Activated naive CD4-positive, alpha-beta T cell treated with anti-CD3 and anti-CD28 coated beads, Interleukin-2, amount 50 U/mL, for 16 hours (primary cell): ENCODE results near the gene ZC3H12A.
A peak's percentile ranks its signal among the peaks of the same experiment; 100 is the strongest.
"Not testable (repeated sequence)": the region's sequence is repeated elsewhere in the genome, so short reads cannot be mapped to it uniquely, and the experiment has no call there.

ENCODE experiments used
- DNase-seq: peaks from one replicate; pipeline ENCODE4 v3.0.0-alpha.2; 2020

Gene ZC3H12A

DNA sequence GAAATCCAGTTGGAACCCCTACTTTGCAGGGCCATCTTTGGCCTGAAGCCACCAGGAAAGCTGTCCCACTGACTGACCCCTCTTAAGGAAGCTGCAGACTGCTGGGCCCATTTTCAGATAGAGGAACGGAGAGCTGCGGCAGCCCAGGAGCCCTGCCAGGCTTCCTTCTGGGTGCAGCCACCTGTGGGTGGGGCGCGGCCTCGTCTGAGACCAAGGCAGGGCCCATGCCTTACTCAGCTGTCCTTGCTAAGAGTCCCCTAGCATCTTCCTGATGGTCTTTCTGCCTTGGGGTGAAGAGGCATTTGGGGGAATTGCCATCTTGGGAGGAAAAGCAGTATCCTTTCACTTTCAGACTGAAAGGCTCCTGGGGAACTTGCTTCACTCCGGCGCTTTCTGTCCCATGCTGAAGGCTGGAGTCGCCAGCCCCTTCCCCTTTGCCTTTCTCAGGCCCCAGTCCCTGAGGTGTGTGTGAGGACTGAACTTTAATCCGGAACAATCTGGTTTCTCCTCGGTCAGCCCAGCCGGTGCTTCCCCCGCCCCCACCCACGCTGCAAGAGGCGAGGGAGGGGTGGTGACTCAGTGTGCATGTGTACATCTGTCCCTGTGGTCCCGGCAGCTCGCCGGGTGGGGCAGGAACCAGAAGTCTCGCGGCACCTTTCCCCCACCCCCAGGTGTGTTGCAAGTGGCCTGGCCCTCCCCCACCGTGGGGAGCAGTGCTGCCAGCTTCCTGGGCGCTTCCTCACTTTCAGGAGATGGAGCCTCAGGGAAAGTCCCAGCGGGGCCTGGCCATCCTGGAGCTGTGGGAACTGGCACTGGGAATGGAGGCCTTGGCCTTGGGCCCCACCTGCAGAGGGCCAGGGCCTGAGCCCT lies 5.1 kb downstream of the ZC3H12A start:
- DNase-seq, result peak; percentile 93

DNA sequence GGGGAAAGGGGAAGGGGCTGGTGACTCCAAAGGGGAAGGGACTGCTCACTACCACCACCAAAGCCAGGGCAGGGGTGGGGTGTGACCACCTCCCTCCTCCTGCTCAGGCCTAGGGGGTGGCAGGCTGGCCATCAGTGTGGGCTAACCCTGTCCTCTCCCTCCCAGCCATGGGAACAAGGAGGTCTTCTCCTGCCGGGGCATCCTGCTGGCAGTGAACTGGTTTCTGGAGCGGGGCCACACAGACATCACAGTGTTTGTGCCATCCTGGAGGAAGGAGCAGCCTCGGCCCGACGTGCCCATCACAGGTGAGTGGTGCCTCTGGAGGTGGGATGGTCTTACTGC lies 5.7 kb downstream of the ZC3H12A start:
- DNase-seq, result no peak

DNA sequence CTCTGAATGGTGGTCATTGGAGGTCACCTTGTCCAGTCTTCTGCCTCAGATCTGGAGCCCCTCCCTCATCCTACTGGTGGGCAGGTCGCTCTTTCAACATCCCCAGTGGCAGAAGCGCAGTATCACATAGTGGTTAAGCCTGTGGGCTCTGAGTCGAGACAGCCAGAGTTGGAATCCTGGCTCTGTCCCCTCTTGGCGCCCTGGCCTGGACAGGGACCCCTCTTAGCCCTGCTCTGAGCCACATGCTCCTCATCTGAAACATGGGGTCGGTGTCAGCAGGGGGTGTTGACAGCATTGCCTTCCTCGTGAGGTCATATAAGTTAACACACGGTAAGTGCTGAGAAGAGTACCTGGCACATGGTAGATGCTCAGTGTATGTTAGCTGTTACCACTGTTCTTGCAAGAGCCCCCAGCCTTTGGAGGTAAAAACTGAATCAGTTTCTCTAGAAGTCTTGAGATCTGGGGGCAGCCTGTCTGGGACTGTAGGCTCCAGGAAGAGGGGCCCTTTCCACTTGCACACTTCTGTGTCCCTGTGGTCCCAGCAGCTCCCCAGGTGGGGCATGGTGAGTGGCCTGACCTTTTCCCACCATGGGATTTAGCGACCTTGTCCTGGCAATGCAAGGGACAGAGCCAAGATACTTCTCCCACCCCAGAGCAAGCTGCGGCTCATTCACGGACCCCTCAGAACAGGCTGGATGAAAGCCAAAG lies 6.4 kb downstream of the ZC3H12A start:
- no peak for DNase-seq

DNA sequence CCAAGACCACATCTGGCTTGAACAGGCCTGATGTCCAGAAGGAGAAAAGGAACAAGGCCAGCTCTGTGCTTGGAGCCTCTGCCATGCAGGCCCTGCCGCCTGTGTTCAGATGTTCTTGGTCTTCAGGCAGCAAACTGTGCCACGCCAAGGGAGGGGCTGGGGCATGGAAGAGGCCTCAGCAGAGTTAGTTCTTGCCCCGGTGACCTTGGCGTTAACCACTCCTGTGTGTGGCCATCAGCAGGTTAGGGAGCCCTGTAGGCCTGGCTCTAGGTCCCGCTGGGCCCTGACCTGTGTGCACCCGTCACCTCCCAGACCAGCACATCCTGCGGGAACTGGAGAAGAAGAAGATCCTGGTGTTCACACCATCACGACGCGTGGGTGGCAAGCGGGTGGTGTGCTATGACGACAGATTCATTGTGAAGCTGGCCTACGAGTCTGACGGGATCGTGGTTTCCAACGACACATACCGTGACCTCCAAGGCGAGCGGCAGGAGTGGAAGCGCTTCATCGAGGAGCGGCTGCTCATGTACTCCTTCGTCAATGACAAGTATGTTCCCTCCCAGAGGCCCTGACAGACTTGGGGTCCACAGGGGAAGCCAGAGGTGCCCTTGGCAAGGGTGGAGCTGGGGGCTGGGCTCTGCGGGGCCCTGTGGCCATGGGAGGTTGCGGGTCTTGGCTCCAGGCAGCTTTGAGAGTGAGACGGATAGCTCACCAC lies 7.1 kb downstream of the ZC3H12A start:
- no peak for DNase-seq

DNA sequence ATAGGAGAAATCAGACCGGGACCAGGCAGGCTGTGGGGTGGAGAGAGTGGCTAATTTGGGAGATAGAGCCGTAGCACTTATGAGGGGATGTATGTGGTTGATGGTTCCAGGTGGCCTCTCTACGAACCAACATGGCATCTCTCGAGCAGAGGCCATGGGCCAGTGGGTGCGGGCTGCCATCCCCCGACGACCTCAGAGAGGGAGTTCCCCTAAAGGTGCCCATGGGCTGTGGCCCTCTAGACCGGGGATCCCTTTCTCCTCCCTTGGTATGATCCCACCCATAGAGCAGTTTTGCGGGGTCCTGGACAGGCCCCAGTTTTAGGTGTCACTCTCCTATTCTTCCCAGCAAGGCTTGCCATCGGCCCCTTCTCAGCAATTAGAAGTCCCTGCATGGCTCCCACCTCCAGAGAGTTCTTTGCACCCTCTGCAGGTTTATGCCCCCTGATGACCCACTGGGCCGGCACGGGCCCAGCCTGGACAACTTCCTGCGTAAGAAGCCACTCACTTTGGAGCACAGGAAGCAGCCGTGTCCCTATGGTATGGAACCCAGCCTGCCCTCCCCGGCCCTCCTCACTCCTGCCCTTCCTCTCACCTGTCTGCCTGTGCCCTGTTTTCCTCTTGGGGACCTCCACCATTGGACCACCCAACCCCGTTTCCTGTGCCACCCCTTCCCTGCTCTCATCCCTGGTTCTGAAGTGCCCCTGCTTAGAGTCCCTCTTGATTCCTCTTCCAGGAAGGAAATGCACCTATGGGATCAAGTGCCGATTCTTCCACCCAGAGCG lies 7.8 kb downstream of the ZC3H12A start:
- DNase-seq, result no peak

DNA sequence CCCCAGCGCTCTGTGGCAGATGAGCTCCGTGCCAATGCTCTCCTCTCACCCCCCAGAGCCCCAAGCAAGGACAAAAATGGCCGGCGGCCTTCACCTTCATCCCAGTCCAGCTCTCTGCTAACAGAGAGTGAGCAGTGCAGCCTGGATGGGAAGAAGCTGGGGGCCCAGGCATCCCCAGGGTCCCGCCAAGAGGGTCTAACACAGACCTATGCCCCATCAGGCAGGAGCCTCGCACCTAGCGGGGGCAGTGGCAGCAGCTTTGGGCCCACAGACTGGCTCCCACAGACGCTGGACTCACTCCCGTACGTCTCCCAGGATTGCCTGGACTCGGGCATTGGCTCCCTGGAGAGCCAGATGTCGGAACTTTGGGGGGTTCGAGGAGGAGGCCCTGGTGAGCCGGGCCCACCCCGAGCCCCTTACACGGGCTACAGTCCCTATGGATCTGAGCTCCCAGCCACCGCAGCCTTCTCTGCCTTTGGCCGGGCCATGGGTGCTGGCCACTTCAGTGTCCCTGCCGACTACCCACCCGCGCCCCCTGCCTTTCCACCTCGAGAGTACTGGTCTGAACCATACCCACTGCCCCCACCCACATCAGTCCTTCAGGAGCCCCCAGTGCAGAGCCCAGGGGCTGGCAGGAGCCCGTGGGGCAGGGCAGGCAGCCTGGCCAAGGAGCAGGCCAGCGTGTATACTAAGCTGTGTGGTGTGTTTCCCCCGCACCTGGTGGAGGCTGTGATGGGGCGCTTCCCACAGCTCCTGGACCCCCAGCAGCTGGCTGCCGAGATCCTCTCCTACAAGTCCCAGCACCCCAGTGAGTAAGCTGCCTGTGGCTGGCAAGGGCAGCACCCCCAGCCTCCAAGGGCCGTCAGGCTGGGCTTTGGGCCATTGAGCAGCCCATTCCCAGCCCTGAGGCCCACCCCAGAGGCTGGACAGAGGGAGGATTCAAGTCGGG lies 8.7 kb downstream of the ZC3H12A start:
- no peak for DNase-seq

DNA sequence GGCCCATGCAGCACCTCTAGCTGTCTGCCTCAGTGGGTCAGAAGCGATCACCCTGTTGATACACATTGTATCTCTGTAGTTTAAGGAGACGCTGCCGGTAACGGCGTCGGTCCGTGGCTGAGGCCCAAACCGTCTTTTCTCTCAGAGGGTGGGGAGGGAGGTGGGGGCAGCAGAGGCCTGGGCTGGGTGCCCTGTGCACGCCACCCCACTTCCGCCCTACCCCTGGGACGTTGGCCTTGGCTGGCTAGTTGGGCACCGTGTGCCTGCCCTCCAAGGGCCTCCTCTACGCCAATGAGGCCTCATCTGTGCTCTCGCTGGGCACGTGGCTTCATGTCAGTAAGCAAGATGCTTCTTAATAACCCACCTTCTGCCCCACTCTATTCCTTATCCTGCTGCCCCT lies 9.4 kb downstream of the ZC3H12A start:
- DNase-seq, result no peak

DNA sequence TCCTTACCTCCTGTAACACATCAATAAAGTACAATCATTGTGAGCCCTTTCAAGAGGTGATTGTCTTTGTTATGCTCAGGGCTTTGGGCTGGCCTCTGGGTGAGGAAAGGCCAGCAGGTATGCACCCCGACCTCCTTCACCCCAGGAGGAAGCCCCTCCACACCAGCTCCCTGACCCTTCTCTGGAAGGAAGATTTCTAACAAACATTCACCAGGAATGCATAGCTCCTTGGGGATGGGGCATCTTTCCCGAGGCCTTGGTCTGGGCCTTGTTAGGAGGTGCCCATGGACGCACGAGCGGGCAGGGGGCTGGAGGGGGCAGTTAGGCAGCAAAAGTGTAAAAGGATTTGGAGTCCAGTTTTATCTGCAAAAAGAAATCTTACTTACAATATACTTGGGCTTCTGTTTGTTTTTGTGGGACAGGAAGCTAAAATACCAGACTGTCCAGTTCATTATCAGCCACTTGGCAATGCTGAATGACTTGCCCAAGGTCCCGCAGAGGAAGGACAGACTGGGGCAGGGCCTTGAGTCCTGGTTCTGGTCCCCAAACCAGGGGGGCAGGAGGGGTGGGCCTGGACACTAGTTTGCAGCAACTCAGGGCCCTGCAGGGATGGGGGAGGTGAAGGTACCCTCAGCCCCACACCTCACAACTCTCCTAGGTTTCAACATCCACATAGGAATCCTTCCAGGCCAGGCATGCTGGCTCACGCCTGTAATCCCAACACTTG lies 10.1 kb downstream of the ZC3H12A start:
- no peak for DNase-seq

DNA sequence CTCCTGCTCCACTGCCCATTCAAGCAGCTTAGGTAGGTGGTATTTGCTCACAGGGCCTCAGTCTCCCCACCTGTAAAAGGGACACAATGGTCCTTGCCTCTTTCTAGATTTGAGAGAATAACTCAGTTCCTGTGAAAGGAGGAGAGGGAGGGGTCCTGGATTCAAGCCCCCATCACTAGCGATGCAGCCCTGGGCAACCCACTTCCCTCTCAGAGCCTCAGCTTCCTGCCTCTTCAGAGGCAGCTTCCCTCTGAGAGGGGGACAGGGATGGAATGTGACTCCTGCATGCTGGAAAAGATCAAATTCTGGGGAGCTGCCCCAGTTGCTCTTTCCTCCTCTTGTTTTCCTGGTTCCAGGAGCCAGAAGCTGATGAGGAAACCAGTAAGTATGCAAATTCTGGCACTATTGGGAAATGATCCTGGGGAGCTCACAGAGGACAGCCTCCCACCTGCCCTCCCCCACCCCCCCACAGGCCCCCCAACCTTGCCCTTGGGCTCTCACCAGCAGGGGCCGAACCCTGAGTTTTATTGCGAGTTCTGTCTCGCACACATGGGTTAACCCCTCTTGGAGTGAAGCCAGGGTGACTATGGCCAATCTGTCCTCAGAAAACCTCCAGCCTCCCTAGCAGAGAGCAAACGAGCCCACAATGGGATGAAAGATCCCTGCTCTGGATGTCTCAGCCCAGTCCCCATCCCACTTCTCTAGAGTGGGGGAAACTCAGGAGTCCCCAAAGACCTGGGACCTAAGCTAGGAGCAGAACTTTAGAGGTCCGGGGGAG lies 11.7 kb downstream of the ZC3H12A start:
- DNase-seq, result no peak

DNA sequence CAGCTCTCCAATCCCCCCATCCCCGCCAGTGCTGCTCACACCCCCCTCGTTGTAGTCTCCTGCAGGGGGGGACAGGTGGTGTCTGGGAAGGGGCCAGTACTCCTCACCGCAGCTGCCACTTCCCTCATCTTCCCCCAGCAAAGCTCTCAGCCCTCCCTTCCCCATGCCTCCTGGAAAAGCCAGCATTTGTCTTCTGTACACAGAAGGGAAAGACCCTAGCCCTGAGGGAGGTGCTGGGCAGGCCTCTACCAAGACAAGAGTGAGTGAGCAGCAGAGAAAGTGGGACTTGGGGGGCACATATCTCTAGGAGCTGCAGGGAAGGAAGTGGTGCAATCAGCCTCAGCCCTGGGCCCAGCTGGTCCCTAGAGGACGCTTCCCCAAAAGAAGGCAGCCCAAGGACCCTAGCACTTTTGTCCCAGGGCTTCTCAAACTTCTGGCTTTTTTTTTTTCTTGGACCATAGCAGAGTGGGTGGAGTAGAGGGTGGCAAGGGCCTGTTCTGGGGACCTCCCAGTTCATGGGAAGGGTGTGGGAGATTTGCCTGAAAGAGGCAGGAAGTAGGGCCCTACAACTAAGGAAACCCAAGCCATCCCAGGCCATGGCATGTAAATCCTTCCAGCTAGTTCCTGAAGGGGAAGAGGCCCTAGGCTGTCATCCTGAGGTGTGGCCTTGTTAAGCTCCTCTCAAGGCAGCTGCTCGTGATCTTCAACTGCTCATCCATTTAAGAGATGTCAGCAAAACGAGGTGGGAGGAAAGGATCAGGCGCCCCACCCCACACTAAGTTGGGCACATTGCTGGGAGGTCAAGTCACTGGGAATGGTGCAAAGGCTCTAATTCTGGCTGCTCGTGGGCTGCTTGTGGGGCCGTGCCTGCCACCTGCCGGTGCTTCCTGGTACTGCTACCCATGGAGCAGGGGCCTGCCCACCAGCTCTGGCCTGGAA lies 12.6 kb downstream of the ZC3H12A start:
- DNase-seq, result peak; percentile 77

DNA sequence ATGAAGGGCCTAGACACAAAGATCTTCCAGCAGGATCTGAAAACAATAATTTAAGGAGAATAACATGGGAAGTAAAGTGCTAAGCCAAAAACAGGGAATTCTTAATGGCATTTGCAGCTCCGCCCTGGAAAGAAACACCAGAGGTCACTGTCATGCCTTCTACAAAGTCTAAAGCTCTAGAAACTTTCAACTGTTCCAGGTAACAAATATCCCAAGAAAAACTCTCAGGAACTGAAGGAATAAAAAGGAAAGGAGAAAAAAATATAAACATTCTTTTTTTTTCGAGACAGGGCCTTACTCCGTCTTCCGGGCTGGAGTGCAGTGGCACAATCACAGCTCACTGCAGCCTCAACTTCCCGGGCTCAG lies 13.2 kb downstream of the ZC3H12A start:
- no peak for DNase-seq

DNA sequence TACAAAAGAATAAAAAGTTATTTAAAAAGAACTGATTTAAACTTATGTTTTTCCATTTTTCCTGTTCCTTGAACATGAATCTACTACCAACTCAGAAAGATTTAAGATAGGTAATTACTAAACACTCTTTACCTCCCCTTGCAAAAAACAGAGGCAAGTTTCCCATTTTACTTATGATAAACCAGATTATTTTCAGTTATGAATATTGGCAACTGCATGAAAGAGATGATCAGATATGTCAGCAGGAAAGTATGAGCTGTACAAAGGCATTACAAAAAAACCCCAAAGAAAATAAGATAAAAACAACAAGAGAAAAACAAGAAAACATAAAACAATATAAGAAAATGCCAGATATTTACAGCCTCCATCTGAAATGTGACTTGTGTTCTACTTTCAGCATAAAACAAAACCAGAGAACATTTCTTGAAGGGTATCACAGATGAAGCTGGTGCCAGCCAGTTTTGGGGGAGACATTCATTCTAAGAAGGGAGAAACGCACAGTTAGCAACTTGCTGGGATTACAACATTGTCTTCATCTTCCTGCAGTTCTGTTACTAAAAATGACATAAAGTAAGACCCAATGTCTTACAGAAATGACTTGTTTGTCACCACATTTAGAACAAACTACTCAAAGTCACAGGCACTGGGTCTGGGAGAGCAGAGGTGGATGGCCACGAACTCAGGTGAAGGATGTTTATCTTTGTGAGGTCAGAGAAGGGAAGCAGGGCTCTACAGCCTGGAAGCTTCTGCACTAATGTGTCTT lies 19.1 kb downstream of the ZC3H12A start:
- no peak for DNase-seq

DNA sequence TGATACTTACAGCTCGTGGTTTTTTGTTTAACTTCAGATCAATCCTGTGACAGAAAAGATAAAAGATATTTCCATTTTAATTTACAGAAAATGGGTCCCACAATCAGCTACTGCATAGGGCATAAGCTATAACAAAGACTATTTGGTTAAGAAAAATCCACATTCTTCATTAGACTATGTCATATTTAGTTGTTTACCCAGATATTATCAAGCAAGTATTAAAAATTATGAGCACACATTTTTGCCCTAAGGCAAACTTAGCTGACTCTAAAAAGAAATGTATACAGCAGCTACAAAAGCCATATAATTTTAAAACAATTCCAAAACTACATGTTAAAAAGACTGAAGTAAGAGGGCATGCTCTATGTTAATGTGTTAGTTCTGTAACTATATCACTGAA lies 21.5 kb downstream of the ZC3H12A start:
- DNase-seq, result no peak

DNA sequence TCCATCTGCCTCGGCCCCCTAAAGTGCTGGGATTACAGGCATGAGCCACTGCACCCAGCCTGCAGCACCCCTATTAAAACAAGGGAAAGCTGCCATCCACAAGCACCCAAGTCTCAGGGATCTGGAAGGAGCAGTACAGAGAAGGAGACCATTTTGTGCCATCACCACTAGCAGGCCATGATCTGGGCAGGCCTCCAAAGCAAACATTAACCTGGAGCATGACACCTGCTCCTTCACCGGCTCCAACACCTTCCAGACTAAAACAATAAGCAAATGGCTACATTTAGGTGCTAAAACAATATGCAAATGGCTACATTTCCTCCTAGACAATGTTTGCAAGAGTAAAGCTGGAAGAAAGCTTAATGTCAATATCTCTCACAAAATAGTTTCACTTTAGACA lies 23.5 kb downstream of the ZC3H12A start:
- no peak for DNase-seq

DNA sequence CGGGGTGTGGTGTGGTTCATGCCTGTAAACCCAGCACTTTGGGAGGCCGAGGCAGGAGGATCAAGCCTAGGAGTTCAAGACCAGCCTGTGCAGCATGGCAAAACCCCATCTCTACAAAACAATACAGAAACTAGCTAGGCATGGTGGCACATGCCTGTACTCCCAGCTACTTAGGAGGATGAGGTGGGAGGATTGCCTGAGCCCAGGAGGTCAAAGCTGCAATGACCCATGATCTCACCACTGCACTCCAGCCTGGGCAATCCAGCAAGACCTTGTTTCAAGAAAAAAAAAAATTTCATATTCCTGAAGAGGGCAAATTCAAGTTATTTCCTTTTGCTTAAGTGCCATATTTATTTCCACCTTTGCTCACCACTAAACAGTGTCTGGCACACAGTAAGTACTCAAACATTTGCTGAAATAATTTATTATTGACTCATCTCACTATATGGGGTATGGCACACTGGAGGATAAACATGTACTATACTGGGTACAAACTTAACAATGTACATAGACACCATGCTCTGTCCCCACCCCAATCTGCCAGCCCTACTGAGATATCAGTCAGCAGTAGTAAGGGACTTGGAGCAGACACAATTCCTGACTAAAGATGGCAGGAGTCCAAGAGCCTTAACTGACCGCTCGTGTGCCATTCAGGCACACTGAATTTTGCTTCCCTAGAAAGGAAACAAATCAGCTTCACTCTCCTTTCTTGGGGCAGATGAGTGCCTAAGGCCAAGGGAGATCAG lies 24.7 kb downstream of the ZC3H12A start:
- no peak for DNase-seq

DNA sequence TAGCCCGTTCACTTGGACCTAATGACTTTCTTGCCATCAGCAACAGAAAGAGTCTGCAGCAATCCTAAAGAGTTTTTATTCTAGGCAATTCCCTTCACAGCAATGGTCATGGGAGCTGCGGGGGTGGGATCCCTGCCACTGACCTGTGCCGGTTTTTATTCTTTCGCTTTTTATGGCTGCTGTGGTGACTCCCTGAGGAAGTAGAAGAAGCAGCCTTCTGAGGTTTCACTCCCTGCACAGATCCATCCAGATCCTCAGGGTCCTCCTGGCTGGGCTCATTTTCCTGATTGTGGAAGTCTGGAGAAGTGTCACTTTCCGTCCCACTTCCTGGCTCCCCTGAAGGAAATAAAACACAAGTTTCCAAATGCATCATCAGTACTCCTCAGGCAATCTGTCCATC lies 27.3 kb downstream of the ZC3H12A start:
- no peak for DNase-seq

DNA sequence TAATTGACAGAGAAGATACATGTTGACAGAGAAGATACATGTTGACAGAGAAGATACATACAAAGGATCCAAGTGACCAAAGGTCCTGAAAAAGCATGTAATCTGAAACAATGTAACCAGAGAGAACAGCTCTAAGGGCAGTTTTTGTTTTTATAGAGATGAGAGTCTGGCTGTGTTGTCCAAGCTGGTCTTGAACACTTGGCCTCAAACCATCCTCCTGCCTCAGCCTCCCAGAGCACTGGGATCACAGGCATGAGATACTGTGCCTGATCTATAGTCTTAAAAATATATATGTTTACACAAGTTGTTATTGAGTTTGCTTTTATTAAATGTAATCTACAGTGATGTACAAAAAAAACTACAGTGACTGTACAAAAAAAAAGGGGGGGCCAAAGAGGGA lies 27.7 kb downstream of the ZC3H12A start:
- DNase-seq, result no peak

DNA sequence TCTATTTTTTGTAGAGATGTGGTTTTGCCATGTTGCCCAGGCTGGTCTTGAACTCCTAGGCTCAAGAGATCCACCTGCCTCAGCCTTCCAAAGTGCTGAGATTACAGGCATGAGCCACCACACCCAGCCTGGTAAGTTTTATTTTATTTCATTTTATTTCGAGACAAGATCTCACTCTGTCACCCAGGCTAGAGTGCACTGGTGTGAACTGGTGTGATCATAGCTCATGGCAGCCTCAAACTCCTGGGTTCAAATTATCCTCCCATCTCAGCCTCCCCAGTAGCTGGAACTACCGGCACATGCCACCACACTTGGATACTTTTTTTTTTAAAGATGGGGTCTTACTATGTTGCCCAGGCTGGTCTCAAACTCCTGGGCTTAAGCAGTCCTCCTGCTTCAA lies 28.4 kb downstream of the ZC3H12A start:
- not testable (repeated sequence) for DNase-seq
